DND-41 (cell line): ENCODE data around the gene SCN2A.

Experiments used
- ATAC-seq: fragments of 200-7000 bp; cut with Tn5 transposase; 3 replicates; pipeline ENCODE4 v1.9.1; 2021; ENCODE audit warnings: low read depth; ENCODE audit not compliant: insufficient read depth
- DNase-seq: peaks from one replicate; pipeline ENCODE4 v3.0.0-alpha.2; 2020
- H2AFZ ChIP-seq: 2 replicates; pipeline ENCODE4 v1.6.0; 2012; ENCODE audit warnings: low read depth, low read length
- H3K27ac ChIP-seq: 2 replicates; pipeline ENCODE4 v1.5.1; 2012; ENCODE audit warnings: low read length, inconsistent platforms
- H3K27me3 ChIP-seq: fragments of 200-600 bp; sonication (generic); 2 replicates; pipeline ENCODE4 v1.6.0; 2012; ENCODE audit warnings: low read length, mild to moderate bottlenecking, inconsistent platforms; ENCODE audit not compliant: insufficient read depth, poor library complexity
- H3K36me3 ChIP-seq: 2 replicates; pipeline ENCODE4 v1.5.1; 2012; ENCODE audit warnings: low read length, inconsistent platforms; ENCODE audit not compliant: insufficient read depth
- H3K4me1 ChIP-seq: 2 replicates; pipeline ENCODE4 v1.5.1; 2012; ENCODE audit warnings: mild to moderate bottlenecking, low read length; ENCODE audit not compliant: insufficient read depth
- H3K4me2 ChIP-seq: 2 replicates; pipeline ENCODE4 v1.6.0; 2012; ENCODE audit warnings: mild to moderate bottlenecking, moderate library complexity, low read length, inconsistent platforms; ENCODE audit not compliant: insufficient read depth
- H3K4me3 ChIP-seq, 2 experiments: fragments of 200-600 bp in 1 of 2; shearing (Covaris generic) in 1 of 2; 2 replicates each; pipeline ENCODE4 v1.5.1; 2012 to 2016; ENCODE audit warnings: inconsistent platforms in 2 of 2, low read length in 2 of 2, mild to moderate bottlenecking in 2 of 2, low read depth in 1 of 2, moderate library complexity in 1 of 2
- H3K79me2 ChIP-seq: 2 replicates; pipeline ENCODE4 v1.6.0; 2012; ENCODE audit warnings: low read length, inconsistent platforms; ENCODE audit not compliant: insufficient read depth
- H3K9ac ChIP-seq: 2 replicates; pipeline ENCODE4 v1.6.0; 2012; ENCODE audit warnings: low read depth, mild to moderate bottlenecking, inconsistent platforms, low read length, moderate library complexity
- H3K9me3 ChIP-seq: 2 replicates; pipeline ENCODE4 v1.5.1; 2012; ENCODE audit warnings: low read length, moderate library complexity, mild to moderate bottlenecking, inconsistent platforms; ENCODE audit not compliant: insufficient read depth, severe bottlenecking
- H4K20me1 ChIP-seq: 2 replicates; pipeline ENCODE4 v1.6.0; 2012; ENCODE audit warnings: low read length; ENCODE audit not compliant: insufficient read depth
- EZH2 ChIP-seq: IDR thresholded peaks from 3 replicates; pipeline ENCODE4 v1.6.1; 2012; ENCODE audit warnings: borderline replicate concordance, low read depth, mild to moderate bottlenecking, moderate library complexity, low read length, inconsistent platforms; ENCODE audit not compliant: severe bottlenecking
- TF ChIP-seq, protein P1 (sequence below): IDR thresholded peaks from 2 replicates; pipeline ENCODE4 v1.5.1; 2012; ENCODE audit warnings: borderline replicate concordance, low read length, moderate library complexity, mild to moderate bottlenecking; ENCODE audit not compliant: poor library complexity, severe bottlenecking; ENCODE audit errors: extremely low read depth

Gene SCN2A

DNA sequence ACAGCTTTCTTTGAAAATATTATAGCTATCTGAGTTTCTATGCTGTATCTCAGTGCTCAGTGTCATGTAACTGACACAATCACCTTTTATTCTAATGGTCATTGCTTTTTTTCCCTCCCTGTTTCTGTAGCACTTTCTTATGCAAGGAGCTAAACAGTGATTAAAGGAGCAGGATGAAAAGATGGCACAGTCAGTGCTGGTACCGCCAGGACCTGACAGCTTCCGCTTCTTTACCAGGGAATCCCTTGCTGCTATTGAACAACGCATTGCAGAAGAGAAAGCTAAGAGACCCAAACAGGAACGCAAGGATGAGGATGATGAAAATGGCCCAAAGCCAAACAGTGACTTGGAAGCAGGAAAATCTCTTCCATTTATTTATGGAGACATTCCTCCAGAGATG is 56.4 kb downstream of the SCN2A start:
- H3K27me3 ChIP-seq, result no peaks in the 10 kb centered on the region
- H3K4me2 ChIP-seq, result no peak overlapping the region
- H3K36me3 ChIP-seq, result no peaks in the 10 kb centered on the region
- H3K4me1 ChIP-seq, result peaks cover 21% of the 10 kb centered on the region
- H2AFZ ChIP-seq, result no peak overlapping the region
- no peaks in the 10 kb centered on the region for H3K9me3 ChIP-seq
- DNase-seq (no peak), ATAC-seq (no peak)
- no peak overlapping the region for H3K4me3 ChIP-seq
- TF ChIP-seq, protein P1, sequence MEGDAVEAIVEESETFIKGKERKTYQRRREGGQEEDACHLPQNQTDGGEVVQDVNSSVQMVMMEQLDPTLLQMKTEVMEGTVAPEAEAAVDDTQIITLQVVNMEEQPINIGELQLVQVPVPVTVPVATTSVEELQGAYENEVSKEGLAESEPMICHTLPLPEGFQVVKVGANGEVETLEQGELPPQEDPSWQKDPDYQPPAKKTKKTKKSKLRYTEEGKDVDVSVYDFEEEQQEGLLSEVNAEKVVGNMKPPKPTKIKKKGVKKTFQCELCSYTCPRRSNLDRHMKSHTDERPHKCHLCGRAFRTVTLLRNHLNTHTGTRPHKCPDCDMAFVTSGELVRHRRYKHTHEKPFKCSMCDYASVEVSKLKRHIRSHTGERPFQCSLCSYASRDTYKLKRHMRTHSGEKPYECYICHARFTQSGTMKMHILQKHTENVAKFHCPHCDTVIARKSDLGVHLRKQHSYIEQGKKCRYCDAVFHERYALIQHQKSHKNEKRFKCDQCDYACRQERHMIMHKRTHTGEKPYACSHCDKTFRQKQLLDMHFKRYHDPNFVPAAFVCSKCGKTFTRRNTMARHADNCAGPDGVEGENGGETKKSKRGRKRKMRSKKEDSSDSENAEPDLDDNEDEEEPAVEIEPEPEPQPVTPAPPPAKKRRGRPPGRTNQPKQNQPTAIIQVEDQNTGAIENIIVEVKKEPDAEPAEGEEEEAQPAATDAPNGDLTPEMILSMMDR, result no peak
- TF ChIP-seq EZH2, result no peak
- H3K9ac ChIP-seq, result no peak overlapping the region
- no peaks in the 10 kb centered on the region for H3K79me2 ChIP-seq
- H4K20me1 ChIP-seq, result no peaks in the 10 kb centered on the region
- H3K27ac ChIP-seq, result no peak overlapping the region

DNA sequence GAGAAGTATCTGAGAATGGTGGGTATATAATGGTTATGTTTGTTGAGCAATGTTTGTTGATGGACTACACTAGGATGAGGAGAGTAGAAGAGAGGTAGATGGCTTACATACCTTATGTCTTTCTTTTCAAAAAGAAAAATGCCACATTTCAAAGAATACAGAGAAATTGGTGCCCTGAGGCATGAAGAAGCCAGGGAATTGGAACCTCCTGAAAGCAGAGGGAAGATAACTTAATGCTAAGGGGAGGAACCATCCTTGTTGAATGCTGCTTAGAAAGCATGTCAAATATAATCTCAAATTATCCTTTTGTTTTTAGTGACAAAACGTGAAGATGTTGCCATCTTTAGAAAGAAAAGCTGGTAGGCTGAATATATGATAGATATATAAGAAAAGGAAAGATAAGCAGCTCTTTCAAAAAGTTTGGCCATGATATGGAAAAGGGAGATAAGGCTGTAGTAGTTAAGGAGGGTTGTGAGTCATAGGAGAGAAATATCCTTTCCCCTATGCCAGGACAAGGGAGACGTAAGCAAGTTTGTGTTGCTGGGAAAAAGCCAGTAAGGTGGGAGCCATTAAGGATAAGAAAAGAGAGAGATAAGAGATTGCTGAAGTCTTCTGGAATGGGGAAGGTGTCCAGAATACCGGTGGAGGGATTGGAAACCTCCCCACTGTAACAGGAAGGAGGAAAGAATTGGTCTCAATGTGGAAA is 66.3 kb downstream of the SCN2A start:
- Histone ChIP-seq H3K9ac (no peak overlapping the region), H3K4me1 (no peaks in the 10 kb centered on the region), H2AFZ (no peak overlapping the region), H3K27ac (no peak overlapping the region), H3K36me3 (no peaks in the 10 kb centered on the region), H3K4me3 (no peak overlapping the region), H4K20me1 (no peaks in the 10 kb centered on the region), H3K27me3 (no peaks in the 10 kb centered on the region), H3K9me3 (no peaks in the 10 kb centered on the region), H3K4me2 (no peak overlapping the region), H3K79me2 (no peaks in the 10 kb centered on the region)
- TF ChIP-seq, protein P1, result no peak
- TF ChIP-seq EZH2, result no peak
- no peak for ATAC-seq
- no peak for DNase-seq

DNA sequence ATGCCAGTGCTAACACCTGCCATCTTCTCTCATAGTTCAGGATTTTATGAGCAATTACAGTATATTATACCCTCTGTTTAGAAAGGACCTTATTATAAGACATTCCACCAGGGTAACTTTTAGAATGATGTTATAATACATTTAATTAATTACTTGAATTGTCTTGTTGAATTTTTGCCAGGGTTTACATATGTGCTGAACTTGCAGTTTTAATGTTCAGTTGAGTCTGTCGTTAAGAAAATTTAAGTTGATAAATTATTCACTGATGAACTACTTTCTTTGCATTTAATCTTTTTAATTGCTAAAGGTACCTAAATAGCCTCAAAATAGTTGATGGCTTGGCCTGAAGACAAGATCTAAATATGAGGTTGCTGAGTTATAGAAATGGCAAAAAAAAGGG is 68.1 kb downstream of the SCN2A start:
- H4K20me1 ChIP-seq, result no peaks in the 10 kb centered on the region
- ATAC-seq (no peak), DNase-seq (no peak)
- no peak overlapping the region for H3K4me3 ChIP-seq
- no peak overlapping the region for H3K9ac ChIP-seq
- peaks cover 17% of the 10 kb centered on the region for H3K4me1 ChIP-seq
- no peaks in the 10 kb centered on the region for H3K9me3 ChIP-seq
- no peak overlapping the region for H3K27ac ChIP-seq
- no peaks in the 10 kb centered on the region for H3K36me3 ChIP-seq
- no peaks in the 10 kb centered on the region for H3K27me3 ChIP-seq
- H3K79me2 ChIP-seq, result no peaks in the 10 kb centered on the region
- no peak for TF ChIP-seq EZH2
- TF ChIP-seq, protein P1, result no peak
- no peak overlapping the region for H2AFZ ChIP-seq
- H3K4me2 ChIP-seq, result no peak overlapping the region
